ENCODE results near the gene VSTM2B.

VSTM2B gene

GRCh38 chr19:29497686-29498436, 27.9 kb upstream of the VSTM2B start:
- no peaks in the 10 kb centered on the region for H3K4me1 ChIP-seq (ENCODE audit: control insufficient read depth, insufficient read depth, low read length)
- no peaks in the 10 kb centered on the region for H3K9me3 ChIP-seq (ENCODE audit: control insufficient read depth, low read length)
- H3K9ac ChIP-seq (ENCODE audit: low read length): no peak overlapping the region
- H3K27me3 ChIP-seq (replicated peaks; ENCODE audit: control insufficient read depth, insufficient read depth, low read length): peaks cover 7% of the 10 kb centered on the region
- no peak overlapping the region for H3K4me3 ChIP-seq (ENCODE audit: low read length)
- H3K36me3 ChIP-seq (ENCODE audit: control insufficient read depth, insufficient read depth, low read length, severe bottlenecking): no peaks in the 10 kb centered on the region
- no peak for DNase-seq (ENCODE audit: low read depth)

- no peaks in the 10 kb centered on the region for H3K36me3 ChIP-seq (ENCODE audit: control insufficient read depth, insufficient read depth, low read length, severe bottlenecking)
- H3K9me3 ChIP-seq (ENCODE audit: control insufficient read depth, low read length): no peaks in the 10 kb centered on the region
- H3K27me3 ChIP-seq (replicated peaks; ENCODE audit: control insufficient read depth, insufficient read depth, low read length): peaks cover 8% of the 10 kb centered on the region
- no peak for DNase-seq (ENCODE audit: low read depth)
- no peak overlapping the region for H3K9ac ChIP-seq (ENCODE audit: low read length)
- H3K4me3 ChIP-seq (ENCODE audit: low read length): no peak overlapping the region
- no peaks in the 10 kb centered on the region for H3K4me1 ChIP-seq (ENCODE audit: control insufficient read depth, insufficient read depth, low read length)
Observed at GRCh38 chr19:29499261-29499920, 26.4 kb upstream of the VSTM2B start.

GRCh38 chr19:29499921-29500590, 25.7 kb upstream of the VSTM2B start:
- peaks cover 8% of the 10 kb centered on the region for H3K27me3 ChIP-seq (replicated peaks; ENCODE audit: control insufficient read depth, insufficient read depth, low read length)
- no peak overlapping the region for H3K9ac ChIP-seq (ENCODE audit: low read length)
- H3K36me3 ChIP-seq (ENCODE audit: control insufficient read depth, insufficient read depth, low read length, severe bottlenecking): no peaks in the 10 kb centered on the region
- H3K9me3 ChIP-seq (ENCODE audit: control insufficient read depth, low read length): no peaks in the 10 kb centered on the region
- DNase-seq (ENCODE audit: low read depth): no peak
- no peaks in the 10 kb centered on the region for H3K4me1 ChIP-seq (ENCODE audit: control insufficient read depth, insufficient read depth, low read length)
- no peak overlapping the region for H3K4me3 ChIP-seq (ENCODE audit: low read length)

GRCh38 chr19:29501816-29502580, 23.8 kb upstream of the VSTM2B start:
- DNase-seq (ENCODE audit: low read depth): no peak
- no peaks in the 10 kb centered on the region for H3K36me3 ChIP-seq (ENCODE audit: control insufficient read depth, insufficient read depth, low read length, severe bottlenecking)
- H3K27me3 ChIP-seq (replicated peaks; ENCODE audit: control insufficient read depth, insufficient read depth, low read length): peaks cover 8% of the 10 kb centered on the region
- no peak overlapping the region for H3K4me3 ChIP-seq (ENCODE audit: low read length)
- no peaks in the 10 kb centered on the region for H3K4me1 ChIP-seq (ENCODE audit: control insufficient read depth, insufficient read depth, low read length)
- no peak overlapping the region for H3K9ac ChIP-seq (ENCODE audit: low read length)
- no peaks in the 10 kb centered on the region for H3K9me3 ChIP-seq (ENCODE audit: control insufficient read depth, low read length)

- Histone ChIP-seq H3K4me1 (ENCODE audit: control insufficient read depth, insufficient read depth, low read length) (no peaks in the 10 kb centered on the region), H3K9me3 (ENCODE audit: control insufficient read depth, low read length) (no peaks in the 10 kb centered on the region), H3K4me3 (ENCODE audit: low read length) (no peak overlapping the region), H3K36me3 (ENCODE audit: control insufficient read depth, insufficient read depth, low read length, severe bottlenecking) (no peaks in the 10 kb centered on the region), H3K9ac (ENCODE audit: low read length) (no peak overlapping the region), H3K27me3 (replicated peaks; ENCODE audit: control insufficient read depth, insufficient read depth, low read length) (peaks cover 8% of the 10 kb centered on the region)
- no peak for DNase-seq (ENCODE audit: low read depth)
Observed at GRCh38 chr19:29502581-29502850, 23.3 kb upstream of the VSTM2B start.

GRCh38 chr19:29503140-29503758, 22.5 kb upstream of the VSTM2B start:
- DNase-seq (ENCODE audit: low read depth): no peak
- Histone ChIP-seq H3K36me3 (ENCODE audit: control insufficient read depth, insufficient read depth, low read length, severe bottlenecking) (no peaks in the 10 kb centered on the region), H3K9ac (ENCODE audit: low read length) (no peak overlapping the region), H3K27me3 (replicated peaks; ENCODE audit: control insufficient read depth, insufficient read depth, low read length) (peaks cover 12% of the 10 kb centered on the region), H3K9me3 (ENCODE audit: control insufficient read depth, low read length) (no peaks in the 10 kb centered on the region), H3K4me3 (ENCODE audit: low read length) (no peak overlapping the region), H3K4me1 (ENCODE audit: control insufficient read depth, insufficient read depth, low read length) (no peaks in the 10 kb centered on the region)

GRCh38 chr19:29503785-29504184, 22.0 kb upstream of the VSTM2B start:
- DNase-seq (ENCODE audit: low read depth): no peak
- no peak overlapping the region for H3K9ac ChIP-seq (ENCODE audit: low read length)
- no peaks in the 10 kb centered on the region for H3K36me3 ChIP-seq (ENCODE audit: control insufficient read depth, insufficient read depth, low read length, severe bottlenecking)
- peaks cover 12% of the 10 kb centered on the region for H3K27me3 ChIP-seq (replicated peaks; ENCODE audit: control insufficient read depth, insufficient read depth, low read length)
- no peaks in the 10 kb centered on the region for H3K9me3 ChIP-seq (ENCODE audit: control insufficient read depth, low read length)
- H3K4me1 ChIP-seq (ENCODE audit: control insufficient read depth, insufficient read depth, low read length): no peaks in the 10 kb centered on the region
- no peak overlapping the region for H3K4me3 ChIP-seq (ENCODE audit: low read length)

GRCh38 chr19:29504454-29504853, 21.3 kb upstream of the VSTM2B start:
- DNase-seq (ENCODE audit: low read depth): no peak

GRCh38 chr19:29505097-29505824, 20.5 kb upstream of the VSTM2B start:
- DNase-seq (ENCODE audit: low read depth): no peak
- H3K9ac ChIP-seq (ENCODE audit: low read length): no peak overlapping the region
- H3K36me3 ChIP-seq (ENCODE audit: control insufficient read depth, insufficient read depth, low read length, severe bottlenecking): no peaks in the 10 kb centered on the region
- no peaks in the 10 kb centered on the region for H3K9me3 ChIP-seq (ENCODE audit: control insufficient read depth, low read length)
- H3K4me1 ChIP-seq (ENCODE audit: control insufficient read depth, insufficient read depth, low read length): no peaks in the 10 kb centered on the region
- H3K4me3 ChIP-seq (ENCODE audit: low read length): no peak overlapping the region
- H3K27me3 ChIP-seq (replicated peaks; ENCODE audit: control insufficient read depth, insufficient read depth, low read length): peaks cover 10% of the 10 kb centered on the region

More at GRCh38 chr19:29504454-29504853, 21.3 kb upstream of the VSTM2B start:
- H3K4me1 ChIP-seq (ENCODE audit: control insufficient read depth, insufficient read depth, low read length): no peaks in the 10 kb centered on the region
- no peaks in the 10 kb centered on the region for H3K36me3 ChIP-seq (ENCODE audit: control insufficient read depth, insufficient read depth, low read length, severe bottlenecking)
- H3K27me3 ChIP-seq (replicated peaks; ENCODE audit: control insufficient read depth, insufficient read depth, low read length): peaks cover 10% of the 10 kb centered on the region
- no peaks in the 10 kb centered on the region for H3K9me3 ChIP-seq (ENCODE audit: control insufficient read depth, low read length)
- no peak overlapping the region for H3K9ac ChIP-seq (ENCODE audit: low read length)
- H3K4me3 ChIP-seq (ENCODE audit: low read length): no peak overlapping the region

GRCh38 chr19:29506619-29506911, 19.2 kb upstream of the VSTM2B start:
- Histone ChIP-seq H3K4me3 (ENCODE audit: low read length) (no peak overlapping the region), H3K27me3 (replicated peaks; ENCODE audit: control insufficient read depth, insufficient read depth, low read length) (peaks cover 10% of the 10 kb centered on the region), H3K36me3 (ENCODE audit: control insufficient read depth, insufficient read depth, low read length, severe bottlenecking) (no peaks in the 10 kb centered on the region), H3K9me3 (ENCODE audit: control insufficient read depth, low read length) (no peaks in the 10 kb centered on the region), H3K9ac (ENCODE audit: low read length) (no peak overlapping the region), H3K4me1 (ENCODE audit: control insufficient read depth, insufficient read depth, low read length) (no peaks in the 10 kb centered on the region)
- no peak for DNase-seq (ENCODE audit: low read depth)

All from adipocyte (in vitro differentiated cells).